Nephron progenitor cell (in vitro differentiated cells): Measurements from ENCODE around the gene ETFA.

Source experiments
- DNase-seq: peaks from one replicate; pipeline ENCODE4 v3.0.0; 2021
- H3K27ac Mint-ChIP-seq: 2 replicates; pipeline ENCODE4 v1.8.0; 2021; ENCODE audit warnings: mild to moderate bottlenecking, moderate library complexity, mixed read lengths
- H3K27me3 Mint-ChIP-seq: 2 replicates; pipeline ENCODE4 v1.8.0; 2021; ENCODE audit warnings: mild to moderate bottlenecking, low read depth, mixed read lengths; ENCODE audit not compliant: poor library complexity
- H3K36me3 Mint-ChIP-seq: 2 replicates; pipeline ENCODE4 v1.8.0; 2021; ENCODE audit warnings: low read depth, mixed read lengths
- H3K4me1 Mint-ChIP-seq: 2 replicates; pipeline ENCODE4 v1.8.0; 2021; ENCODE audit warnings: mixed read lengths
- H3K4me3 Mint-ChIP-seq: 2 replicates; pipeline ENCODE4 v1.8.0; 2021; ENCODE audit warnings: mild to moderate bottlenecking, moderate library complexity, mixed read lengths
- H3K9me3 Mint-ChIP-seq: 2 replicates; pipeline ENCODE4 v1.8.0; 2021; ENCODE audit warnings: mild to moderate bottlenecking, moderate library complexity, mixed read lengths
- CTCF ChIP-seq: fragments of 200-600 bp; sonication (generic); IDR thresholded peaks from 2 replicates; pipeline ENCODE4 v1.5.0; 2021; ENCODE audit warnings: antibody characterized with exemption

ETFA gene

GRCh38 chr15:76233921-76234320 lies 77.3 kb downstream of the ETFA start:
- DNase-seq: no peak
- TF ChIP-seq CTCF: no peak
- peaks cover 27% of the 10 kb centered on the region for H3K36me3 Mint-ChIP-seq
- no peaks in the 10 kb centered on the region for H3K9me3 Mint-ChIP-seq
- H3K27me3 Mint-ChIP-seq: no peaks in the 10 kb centered on the region
- H3K4me1 Mint-ChIP-seq: peaks cover 10% of the 10 kb centered on the region
- H3K27ac Mint-ChIP-seq: no peak overlapping the region
- H3K4me3 Mint-ChIP-seq: no peak overlapping the region

GRCh38 chr15:76229266-76229665 lies 82.0 kb downstream of the ETFA start:
- H3K4me1 Mint-ChIP-seq: peaks cover 2% of the 10 kb centered on the region
- no peak for TF ChIP-seq CTCF
- H3K27me3 Mint-ChIP-seq: no peaks in the 10 kb centered on the region
- no peaks in the 10 kb centered on the region for H3K9me3 Mint-ChIP-seq
- peaks cover 54% of the 10 kb centered on the region for H3K36me3 Mint-ChIP-seq
- DNase-seq: no peak
- no peak overlapping the region for H3K27ac Mint-ChIP-seq
- no peak overlapping the region for H3K4me3 Mint-ChIP-seq

- H3K4me3 Mint-ChIP-seq: no peak overlapping the region
- H3K4me1 Mint-ChIP-seq: no peaks in the 10 kb centered on the region
- peaks cover 73% of the 10 kb centered on the region for H3K36me3 Mint-ChIP-seq
- no peak overlapping the region for H3K27ac Mint-ChIP-seq
- no peaks in the 10 kb centered on the region for H3K27me3 Mint-ChIP-seq
- H3K9me3 Mint-ChIP-seq: peaks cover 29% of the 10 kb centered on the region
- no peak for TF ChIP-seq CTCF
- no peak for DNase-seq
Measured at GRCh38 chr15:76223521-76223920, 87.7 kb downstream of the ETFA start.

- H3K27ac Mint-ChIP-seq: no peak overlapping the region
- H3K4me3 Mint-ChIP-seq: no peak overlapping the region
- DNase-seq: no peak
- peaks cover 29% of the 10 kb centered on the region for H3K9me3 Mint-ChIP-seq
- H3K4me1 Mint-ChIP-seq: peaks cover 3% of the 10 kb centered on the region
- H3K27me3 Mint-ChIP-seq: no peaks in the 10 kb centered on the region
- no peak for TF ChIP-seq CTCF
- peaks cover 78% of the 10 kb centered on the region for H3K36me3 Mint-ChIP-seq
Measured at GRCh38 chr15:76222159-76222558, 89.1 kb downstream of the ETFA start.

GRCh38 chr15:76221085-76221767 lies 90.0 kb downstream of the ETFA start:
- Mint-ChIP-seq H3K9me3 (peaks cover 29% of the 10 kb centered on the region), H3K27ac (no peak overlapping the region), H3K27me3 (no peaks in the 10 kb centered on the region), H3K36me3 (peaks cover 86% of the 10 kb centered on the region), H3K4me3 (no peak overlapping the region), H3K4me1 (peaks cover 6% of the 10 kb centered on the region)
- TF ChIP-seq CTCF: no peak
- DNase-seq: no peak

GRCh38 chr15:76217882-76218217 lies 93.4 kb downstream of the ETFA start:
- peak overlapping the region; percentile 57 for H3K27ac Mint-ChIP-seq

More at GRCh38 chr15:76217882-76218217, 93.4 kb downstream of the ETFA start:
- Mint-ChIP-seq H3K36me3 (peaks cover 78% of the 10 kb centered on the region), H3K9me3 (peaks cover 29% of the 10 kb centered on the region), H3K4me3 (no peak overlapping the region), H3K27me3 (no peaks in the 10 kb centered on the region), H3K4me1 (peaks cover 6% of the 10 kb centered on the region)
- no peak for DNase-seq
- no peak for TF ChIP-seq CTCF
